Fibroblast of villous mesenchyme (primary cell): ENCODE measurements around the gene USP13. TPM values are rescaled to one million over a fixed set of nuclear protein-coding genes. Genes with fewer than 3 reads are reported as not detected.

ENCODE experiments used
- DNase-seq: peaks from one replicate; pipeline ENCODE4 v3.0.0-alpha.2; 2010; ENCODE audit warnings: low read depth
- H3K4me3 ChIP-seq: 2 replicates; pipeline ENCODE4 v1.5.1; 2011; ENCODE audit warnings: low read depth, mild to moderate bottlenecking, low read length
- CTCF ChIP-seq: IDR thresholded peaks from 2 replicates; pipeline ENCODE4 v1.5.1; 2012; ENCODE audit warnings: low read depth, mild to moderate bottlenecking, low read length; ENCODE audit not compliant: insufficient read depth
- total RNA-seq: library from RNA; depleted of rRNA; stranded (reverse); fragments of >200 nt; gene quantifications from 2 replicates; pipeline ENCODE4 v1.2.3, GENCODE V29; 2012

Gene USP13
- total RNA-seq, 1 donor: 7.8 TPM

GRCh38 chr3:179706233-179706632 is 53.4 kb downstream of the USP13 start:
- no peak for DNase-seq
- no peak for TF ChIP-seq CTCF
- no peak overlapping the region for H3K4me3 ChIP-seq

GRCh38 chr3:179710079-179710478 is 57.2 kb downstream of the USP13 start:
- DNase-seq: no peak
- TF ChIP-seq CTCF: no peak
- H3K4me3 ChIP-seq: no peak overlapping the region

- no peak for TF ChIP-seq CTCF
- DNase-seq: peak; percentile 65
- no peak overlapping the region for H3K4me3 ChIP-seq
Measured at GRCh38 chr3:179713643-179714090, 60.8 kb downstream of the USP13 start.

- DNase-seq: no peak
- no peak for TF ChIP-seq CTCF
- no peak overlapping the region for H3K4me3 ChIP-seq
Measured at GRCh38 chr3:179715582-179715981, 62.7 kb downstream of the USP13 start.

GRCh38 chr3:179716226-179716625 is 63.4 kb downstream of the USP13 start:
- DNase-seq: no peak
- no peak overlapping the region for H3K4me3 ChIP-seq
- no peak for TF ChIP-seq CTCF

- H3K4me3 ChIP-seq: no peak overlapping the region
- peak; percentile 16 for DNase-seq
- TF ChIP-seq CTCF: no peak
Measured at GRCh38 chr3:179716811-179717210, 64.0 kb downstream of the USP13 start.

GRCh38 chr3:179717219-179717618 is 64.4 kb downstream of the USP13 start:
- H3K4me3 ChIP-seq: no peak overlapping the region
- DNase-seq: no peak
- TF ChIP-seq CTCF: no peak
